Gastrocnemius medialis (tissue), 4 donors: ENCODE results near the gene TSKS. TPM values are rescaled to one million over a fixed set of nuclear protein-coding genes. Genes with fewer than 3 reads are reported as not detected.
A peak's percentile ranks its signal among the peaks of the same experiment; 100 is the strongest.

Experiments used
- ATAC-seq, 2 donors: fragments of 150-250 bp; one replicate each; pipeline ENCODE4 v1.9.1; 2016
- DNase-seq, 2 donors: peaks; one replicate each; pipeline ENCODE4 v3.0.0-alpha.2; 2019
- H3K27ac ChIP-seq, 4 donors: fragments of 200-600 bp; sonication (generic); 1 replicate in 1 of 4; 2 replicates in 3 of 4; pipeline ENCODE4 v1.5.1; 2016 to 2018; ENCODE audit warnings: mild to moderate bottlenecking in 2 of 4, moderate library complexity in 1 of 4
- H3K27me3 ChIP-seq, 3 donors: fragments of 200-600 bp; sonication (generic) in 2 of 3; 1 replicate in 1 of 3; 2 replicates in 2 of 3; pipeline versions ENCODE4 v1.5.1 to v1.6.0; 2016 to 2019; ENCODE audit warnings: mild to moderate bottlenecking in 1 of 3, moderate library complexity in 1 of 3
- H3K36me3 ChIP-seq, 2 donors: fragments of 200-600 bp; sonication (generic) in 1 of 2; one replicate each; pipeline ENCODE4 v1.5.1; 2017 to 2018
- H3K4me1 ChIP-seq, 2 donors: fragments of 200-600 bp; sonication (generic) in 1 of 2; one replicate each; pipeline ENCODE4 v1.5.1; 2016 to 2017; ENCODE audit warnings: mild to moderate bottlenecking in 2 of 2
- H3K4me3 ChIP-seq, 4 donors: fragments of 200-600 bp; sonication (generic) in 3 of 4; 1 replicate in 1 of 4; 2 replicates in 3 of 4; pipeline ENCODE4 v1.5.1; 2016 to 2019; ENCODE audit warnings: mild to moderate bottlenecking in 2 of 4
- H3K9me3 ChIP-seq, 3 donors: fragments of 200-600 bp; sonication (generic) in 2 of 3; 1 replicate in 1 of 3; 2 replicates in 2 of 3; pipeline ENCODE4 v1.5.1; 2016 to 2019
- CTCF ChIP-seq, 5 experiments: fragments of 450-650 bp in 3 of 5; fragments of 200-600 bp in 2 of 5; sonication (generic) in 2 of 5; IDR thresholded peaks in 4 of 5; conservative IDR thresholded peaks in 1 of 5; 1 replicate in 4 of 5; 2 replicates in 1 of 5; pipeline ENCODE4 v1.5.1; 2016 to 2019; ENCODE audit warnings: antibody characterized with exemption in 5 of 5, mild to moderate bottlenecking in 3 of 5, moderate library complexity in 3 of 5
- POLR2A ChIP-seq, 2 donors: fragments of 450-650 bp; IDR thresholded peaks; one replicate each; pipeline ENCODE4 v1.6.1; 2017; ENCODE audit warnings: antibody characterized with exemption in 2 of 2, mild to moderate bottlenecking in 2 of 2, moderate library complexity in 2 of 2
- in situ Hi-C, 4 donors: fragments of 200-750 bp; cut with MboI; loops; one replicate each; pipeline versions ENCODE4 v1.15.0 to v1.8.0; 2017; ENCODE audit warnings: low sequenced_read_pairs in 4 of 4
- intact Hi-C: fragments of 100-400 bp; cut with DNase I; formaldehyde crosslinking; loops from one replicate; pipeline ENCODE4 v1.15.1; 2023; ENCODE audit warnings: low total_unique reads
- total RNA-seq, 4 donors: library from RNA; depleted of rRNA; stranded (reverse); fragments of >200 nt; gene quantifications; one replicate each; pipeline versions ENCODE4 v1.1.0 to v1.2.3, GENCODE V29; 2016

Gene TSKS
- total RNA-seq, 4 donors from 2014 or later: 0.13 to 0.16 TPM; not detected in 2

GRCh38 chr19:49746206-49746958, 16.7 kb downstream of the TSKS start:
- intact Hi-C loops: no loop called here
- Histone ChIP-seq H3K27me3 (no peaks in the 10 kb centered on the region), H3K27ac (no peak overlapping the region), H3K4me3 (no peak overlapping the region), H3K36me3 (no peaks in the 10 kb centered on the region), H3K9me3 (no peaks in the 10 kb centered on the region), H3K4me1 (no peaks in the 10 kb centered on the region)
- ATAC-seq (no peak), DNase-seq (peak in 1 of 2 donors; percentile 37)
- in situ Hi-C loops: no loop called here
- TF ChIP-seq CTCF (IDR thresholded peaks at IDR 0.05 in 4 of 5, conservative IDR thresholded peaks at IDR 0.05 in 1 of 5): no peak
- no peak for TF ChIP-seq POLR2A (IDR thresholded peaks at IDR 0.05)

- Histone ChIP-seq H3K27ac (no peak overlapping the region), H3K36me3 (no peaks in the 10 kb centered on the region), H3K27me3 (no peaks in the 10 kb centered on the region), H3K9me3 (no peaks in the 10 kb centered on the region), H3K4me1 (no peaks in the 10 kb centered on the region), H3K4me3 (no peak overlapping the region)
- intact Hi-C loops: no loop called here
- DNase-seq (no peak), ATAC-seq (no peak)
- in situ Hi-C loops: no loop called here
- no peak for TF ChIP-seq POLR2A (IDR thresholded peaks at IDR 0.05)
- TF ChIP-seq CTCF (IDR thresholded peaks at IDR 0.05 in 4 of 5, conservative IDR thresholded peaks at IDR 0.05 in 1 of 5): no peak
Measured at GRCh38 chr19:49744946-49745381, 18.1 kb downstream of the TSKS start.

- no peak for ATAC-seq
- no peak for DNase-seq
- in situ Hi-C loops: no loop called here
Measured at GRCh38 chr19:49741210-49741844, 21.8 kb downstream of the TSKS start.

GRCh38 chr19:49739933-49740332, 23.2 kb downstream of the TSKS start:
- H3K4me3 ChIP-seq: no peak overlapping the region
- no peaks in the 10 kb centered on the region for H3K27me3 ChIP-seq
- in situ Hi-C loops: no loop called here
- H3K9me3 ChIP-seq: no peaks in the 10 kb centered on the region
- no peak for ATAC-seq
- no peak for TF ChIP-seq CTCF (IDR thresholded peaks at IDR 0.05 in 4 of 5, conservative IDR thresholded peaks at IDR 0.05 in 1 of 5)
- no peak for TF ChIP-seq POLR2A (IDR thresholded peaks at IDR 0.05)
- no peaks in the 10 kb centered on the region for H3K36me3 ChIP-seq
- H3K27ac ChIP-seq: no peak overlapping the region
- no peaks in the 10 kb centered on the region for H3K4me1 ChIP-seq
- intact Hi-C loops: no loop called here
- no peak for DNase-seq

More at GRCh38 chr19:49741210-49741844, 21.8 kb downstream of the TSKS start:
- no peak for TF ChIP-seq CTCF (IDR thresholded peaks at IDR 0.05 in 4 of 5, conservative IDR thresholded peaks at IDR 0.05 in 1 of 5)
- TF ChIP-seq POLR2A (IDR thresholded peaks at IDR 0.05): no peak
- Histone ChIP-seq H3K4me1 (no peaks in the 10 kb centered on the region), H3K36me3 (no peaks in the 10 kb centered on the region), H3K4me3 (no peak overlapping the region), H3K27ac (no peak overlapping the region), H3K9me3 (no peaks in the 10 kb centered on the region), H3K27me3 (no peaks in the 10 kb centered on the region)
- intact Hi-C loops: no loop called here
